ENCODE data around the gene DGKZ.
"Not testable (repeated sequence)": the region's sequence is repeated elsewhere in the genome, so short reads cannot be mapped to it uniquely, and the experiment has no call there.

The DGKZ gene

GRCh38 chr11:46367244-46367915 lies 20.1 kb downstream of the DGKZ start:
- no peak for DNase-seq (ENCODE audit: low read depth)

- DNase-seq (ENCODE audit: low read depth), result no peak
Observed at GRCh38 chr11:46367916-46368267, 20.6 kb downstream of the DGKZ start.

GRCh38 chr11:46369458-46370152 lies 22.3 kb downstream of the DGKZ start:
- DNase-seq (ENCODE audit: low read depth), result no peak

GRCh38 chr11:46370253-46370652 lies 23.0 kb downstream of the DGKZ start:
- DNase-seq (ENCODE audit: low read depth), result no peak

GRCh38 chr11:46371262-46371661 lies 24.0 kb downstream of the DGKZ start:
- not testable (repeated sequence) for DNase-seq (ENCODE audit: low read depth)

- no peak for DNase-seq (ENCODE audit: low read depth)
Observed at GRCh38 chr11:46372086-46372485, 24.8 kb downstream of the DGKZ start.

GRCh38 chr11:46372501-46372900 lies 25.2 kb downstream of the DGKZ start:
- not testable (repeated sequence) for DNase-seq (ENCODE audit: low read depth)

- no peak for DNase-seq (ENCODE audit: low read depth)
Observed at GRCh38 chr11:46373787-46374740, 26.8 kb downstream of the DGKZ start.

- no peak for DNase-seq (ENCODE audit: low read depth)
Observed at GRCh38 chr11:46374815-46375214, 27.6 kb downstream of the DGKZ start.

- no peak for DNase-seq (ENCODE audit: low read depth)
Observed at GRCh38 chr11:46375392-46376101, 28.3 kb downstream of the DGKZ start.

- no peak for DNase-seq (ENCODE audit: low read depth)
Observed at GRCh38 chr11:46376258-46377050, 29.2 kb downstream of the DGKZ start.

- DNase-seq (ENCODE audit: low read depth), result no peak
Observed at GRCh38 chr11:46377290-46377689, 30.0 kb downstream of the DGKZ start.

- DNase-seq (ENCODE audit: low read depth), result no peak
Observed at GRCh38 chr11:46377831-46378230, 30.6 kb downstream of the DGKZ start.

- no peak for DNase-seq (ENCODE audit: low read depth)
Observed at GRCh38 chr11:46378296-46378695, 31.0 kb downstream of the DGKZ start.

GRCh38 chr11:46378811-46379481 lies 31.7 kb downstream of the DGKZ start:
- no peak for DNase-seq (ENCODE audit: low read depth)

- not testable (repeated sequence) for DNase-seq (ENCODE audit: low read depth)
Observed at GRCh38 chr11:46379482-46380293, 32.4 kb downstream of the DGKZ start.

GRCh38 chr11:46380340-46381047 lies 33.2 kb downstream of the DGKZ start:
- DNase-seq (ENCODE audit: low read depth), result no peak

- DNase-seq (ENCODE audit: low read depth), result no peak
Observed at GRCh38 chr11:46381048-46381818, 34.0 kb downstream of the DGKZ start, which contains the start of gene MDK. Gene MDK, plus strand, starts transcription at chr11:46381669. Its CDS starts 389 bp downstream, at chr11:46382058.

Data from stromal cell of bone marrow (primary cell).